Thoracic aorta (tissue), 2 donors: Measurements from ENCODE around the gene TRIM7. TPM values are rescaled to one million over a fixed set of nuclear protein-coding genes. Genes with fewer than 3 reads are reported as not detected.

Source experiments
- ATAC-seq: fragments of 150-250 bp; one replicate; pipeline ENCODE4 v1.8.0; 2017; ENCODE audit warnings: low read depth; ENCODE audit not compliant: insufficient number of reproducible peaks, low FRiP score
- DNase-seq: peaks from one replicate; pipeline ENCODE4 v3.0.0-alpha.2; 2020; ENCODE audit warnings: low spot score
- H3K27ac ChIP-seq, 2 donors: fragments of 200-600 bp; sonication (generic); 1 replicate in 1 of 2; 2 replicates in 1 of 2; pipeline ENCODE4 v1.5.1; 2016; ENCODE audit warnings: mild to moderate bottlenecking in 2 of 2, moderate library complexity in 2 of 2
- H3K27me3 ChIP-seq: fragments of 200-600 bp; sonication (generic); replicated peaks from 2 replicates; pipeline ENCODE4 v1.6.0; 2016; ENCODE audit warnings: mild to moderate bottlenecking; ENCODE audit not compliant: insufficient read depth
- H3K36me3 ChIP-seq: fragments of 200-600 bp; sonication (generic); one replicate; pipeline ENCODE4 v1.5.1; 2016
- H3K4me1 ChIP-seq, 2 donors: fragments of 200-600 bp; sonication (generic); 1 replicate in 1 of 2; 2 replicates in 1 of 2; pipeline versions ENCODE4 v1.5.1 to v1.6.0; 2016; ENCODE audit warnings: low read depth in 2 of 2, mild to moderate bottlenecking in 1 of 2; ENCODE audit not compliant: control insufficient read depth in 1 of 2
- H3K4me3 ChIP-seq: fragments of 200-600 bp; sonication (generic); 2 replicates; pipeline ENCODE4 v1.5.1; 2016; ENCODE audit warnings: mild to moderate bottlenecking
- H3K9me3 ChIP-seq: fragments of 200-600 bp; sonication (generic); 2 replicates; pipeline ENCODE4 v1.5.1; 2016
- total RNA-seq, 2 donors: library from RNA; depleted of rRNA; stranded (reverse); fragments of >200 nt; gene quantifications; one replicate each; pipeline versions ENCODE4 v1.1.0 to v1.2.3, GENCODE V29; 2016
- TF ChIP-seq, protein P1 (sequence below): fragments of 200-600 bp; sonication (generic); IDR thresholded peaks from one replicate; pipeline ENCODE4 v1.5.1; 2019; ENCODE audit warnings: antibody characterized with exemption

Gene TRIM7
- total RNA-seq, 2 donors from 2014 or later = 11.4 to 14.7 TPM

DNA sequence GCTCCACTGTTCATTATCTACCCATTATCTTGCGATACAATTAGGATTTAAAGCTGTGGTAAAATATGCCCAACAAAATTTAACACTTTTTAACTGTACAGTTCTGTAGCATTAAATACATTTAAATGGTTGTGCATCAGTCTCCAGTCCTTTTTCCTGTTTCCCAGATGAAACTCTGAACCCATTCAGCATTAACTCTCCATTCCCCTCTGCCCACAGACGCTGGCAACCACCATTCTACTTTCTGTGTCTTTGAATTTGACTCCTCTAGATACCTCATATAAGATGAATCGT lies 2.9 kb upstream of the TRIM7 start:
- Histone ChIP-seq H3K27me3 (no peaks in the 10 kb centered on the region), H3K9me3 (no peaks in the 10 kb centered on the region), H3K36me3 (no peaks in the 10 kb centered on the region), H3K4me3 (peak overlapping the region; percentile 89), H3K27ac (peak overlapping the region in 1 of 2 donors; percentile 89), H3K4me1 (peaks cover 18 to 27% of the 10 kb centered on the region in 2 donors)
- DNase-seq (no peak), ATAC-seq (no peak)
- TF ChIP-seq, protein P1, sequence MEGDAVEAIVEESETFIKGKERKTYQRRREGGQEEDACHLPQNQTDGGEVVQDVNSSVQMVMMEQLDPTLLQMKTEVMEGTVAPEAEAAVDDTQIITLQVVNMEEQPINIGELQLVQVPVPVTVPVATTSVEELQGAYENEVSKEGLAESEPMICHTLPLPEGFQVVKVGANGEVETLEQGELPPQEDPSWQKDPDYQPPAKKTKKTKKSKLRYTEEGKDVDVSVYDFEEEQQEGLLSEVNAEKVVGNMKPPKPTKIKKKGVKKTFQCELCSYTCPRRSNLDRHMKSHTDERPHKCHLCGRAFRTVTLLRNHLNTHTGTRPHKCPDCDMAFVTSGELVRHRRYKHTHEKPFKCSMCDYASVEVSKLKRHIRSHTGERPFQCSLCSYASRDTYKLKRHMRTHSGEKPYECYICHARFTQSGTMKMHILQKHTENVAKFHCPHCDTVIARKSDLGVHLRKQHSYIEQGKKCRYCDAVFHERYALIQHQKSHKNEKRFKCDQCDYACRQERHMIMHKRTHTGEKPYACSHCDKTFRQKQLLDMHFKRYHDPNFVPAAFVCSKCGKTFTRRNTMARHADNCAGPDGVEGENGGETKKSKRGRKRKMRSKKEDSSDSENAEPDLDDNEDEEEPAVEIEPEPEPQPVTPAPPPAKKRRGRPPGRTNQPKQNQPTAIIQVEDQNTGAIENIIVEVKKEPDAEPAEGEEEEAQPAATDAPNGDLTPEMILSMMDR = no peak

DNA sequence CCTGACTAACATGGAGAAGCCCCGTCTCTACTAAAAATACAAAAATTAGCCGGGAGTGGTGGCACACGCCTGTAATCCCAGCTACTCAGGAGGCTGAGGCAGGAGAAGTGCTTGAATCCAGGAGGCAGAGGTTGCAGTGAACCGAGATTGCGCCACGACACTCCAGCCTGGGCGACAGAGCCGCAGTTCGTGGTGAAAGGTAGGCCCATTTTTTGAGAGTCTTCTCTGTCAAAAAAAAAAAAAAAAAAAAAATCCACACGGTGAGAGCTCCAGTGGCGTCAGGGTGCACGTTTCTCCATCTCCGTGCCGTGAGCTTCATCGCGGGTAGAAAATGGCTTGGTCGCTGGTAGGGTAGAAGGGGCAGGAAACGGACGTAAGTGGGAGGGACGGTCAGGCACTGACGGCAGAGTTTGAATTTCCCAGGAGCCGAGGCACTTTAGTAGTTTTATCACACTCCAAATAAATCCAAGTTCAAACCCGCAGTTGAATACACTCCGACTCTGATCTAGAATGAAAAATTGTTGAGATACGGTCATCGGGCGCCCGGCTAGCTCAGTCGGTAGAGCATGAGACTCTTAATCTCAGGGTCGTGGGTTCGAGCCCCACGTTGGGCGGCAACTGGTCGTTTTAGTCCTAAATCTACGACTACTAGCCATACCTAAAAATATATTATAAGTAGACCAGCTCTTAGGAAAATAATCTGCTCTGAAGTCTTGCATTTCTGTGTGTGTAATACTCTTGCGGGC lies 2.4 kb upstream of the TRIM7 start:
- Histone ChIP-seq H3K36me3 (no peaks in the 10 kb centered on the region), H3K27me3 (no peaks in the 10 kb centered on the region), H3K27ac (peak overlapping the region; percentile 89), H3K4me3 (peak overlapping the region; percentile 89), H3K9me3 (no peaks in the 10 kb centered on the region), H3K4me1 (peaks cover 18 to 27% of the 10 kb centered on the region in 2 donors)
- ATAC-seq (peak; percentile 40), DNase-seq (no peak)
- TF ChIP-seq, protein P1 = no peak

DNA sequence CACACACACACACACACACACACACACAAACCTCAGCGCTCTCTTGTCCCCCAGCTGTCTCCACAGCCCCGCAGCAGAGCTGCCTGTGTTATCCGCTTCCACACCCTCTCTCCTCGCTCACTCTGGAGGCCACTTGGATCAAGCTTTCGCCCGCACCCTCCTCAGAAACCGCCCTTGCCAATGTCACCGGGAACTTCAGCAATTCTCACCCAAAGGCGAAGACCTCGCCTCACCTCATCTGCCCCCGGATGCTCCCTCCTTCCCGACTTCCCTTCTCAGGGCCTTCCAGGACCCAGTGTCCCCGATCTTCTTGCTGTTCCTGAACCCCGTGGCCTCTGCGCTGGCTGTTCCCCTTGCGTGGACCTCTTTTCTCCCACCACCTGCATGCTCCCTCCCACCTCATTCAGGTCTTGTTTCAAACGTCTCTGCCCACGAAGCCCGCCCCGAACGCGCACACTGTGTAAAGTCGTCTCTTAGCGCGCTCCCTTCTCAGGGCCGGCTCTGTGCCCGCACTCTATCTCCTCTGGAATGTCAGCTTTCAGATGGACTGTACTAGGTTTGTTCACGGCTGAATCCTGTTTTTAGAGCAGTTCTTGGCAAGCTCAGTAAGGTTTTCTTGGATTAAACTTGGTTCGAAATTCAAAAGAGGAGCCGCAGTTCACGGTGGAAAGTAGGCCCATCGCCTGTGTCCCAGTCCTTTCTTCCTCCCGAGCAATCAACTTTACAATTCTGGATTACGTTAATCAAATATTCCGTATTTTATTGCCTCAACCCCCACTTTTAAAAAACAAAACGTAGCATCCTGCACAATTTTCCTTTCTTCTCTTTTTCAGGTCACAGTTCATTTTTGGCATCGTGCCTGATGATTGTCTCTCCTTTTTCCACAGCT lies 1.0 kb upstream of the TRIM7 start:
- Histone ChIP-seq H3K27ac (peak overlapping the region; percentile 69 to 89), H3K36me3 (no peaks in the 10 kb centered on the region), H3K4me1 (peaks cover 18 to 27% of the 10 kb centered on the region in 2 donors), H3K9me3 (no peaks in the 10 kb centered on the region), H3K27me3 (no peaks in the 10 kb centered on the region), H3K4me3 (peak overlapping the region; percentile 89)
- no peak for DNase-seq
- TF ChIP-seq, protein P1 = no peak
- no peak for ATAC-seq

DNA sequence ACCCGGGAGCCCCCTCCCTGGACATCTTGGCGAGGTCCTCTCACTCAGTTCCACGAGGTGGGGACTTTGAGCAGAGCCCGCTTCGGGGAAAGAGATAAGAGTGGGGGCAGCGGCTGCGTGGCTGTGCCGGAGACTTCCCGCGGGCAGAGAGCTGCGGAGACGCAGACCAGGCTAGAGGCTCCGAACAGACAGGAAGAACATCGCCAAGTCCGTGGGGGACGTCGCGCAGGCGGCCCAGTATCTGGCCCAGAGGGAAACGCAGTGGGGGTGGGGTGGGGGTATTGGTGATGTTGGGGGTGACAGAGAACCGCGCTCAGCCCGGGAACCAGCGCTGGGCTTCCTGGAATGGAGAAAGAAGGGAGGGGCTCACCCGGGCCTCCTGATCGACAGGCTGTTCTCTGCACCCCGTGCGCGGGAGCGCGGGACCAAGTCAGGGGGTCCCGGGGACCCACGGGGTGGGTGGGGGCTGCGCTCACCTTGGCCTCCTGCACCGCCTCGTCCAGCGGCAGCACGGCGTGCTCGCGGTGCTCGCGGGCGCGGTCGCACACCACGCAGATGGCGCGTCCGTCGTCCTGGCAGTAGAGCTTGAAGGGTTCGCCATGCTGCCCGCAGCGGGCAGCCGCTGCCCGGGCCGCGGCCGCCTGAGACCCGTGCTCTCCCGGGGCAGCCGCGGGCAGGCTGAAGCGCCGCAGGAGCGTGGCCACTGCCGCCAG lies 727 bp downstream of the TRIM7 start:
- Histone ChIP-seq H3K27ac (peak overlapping the region; percentile 5 to 89), H3K4me3 (peak overlapping the region; percentile 89), H3K9me3 (no peaks in the 10 kb centered on the region), H3K27me3 (no peaks in the 10 kb centered on the region), H3K36me3 (no peaks in the 10 kb centered on the region), H3K4me1 (peaks cover 18 to 27% of the 10 kb centered on the region in 2 donors)
- DNase-seq = no peak
- TF ChIP-seq, protein P1 = no peak
- ATAC-seq = peak; percentile 10

DNA sequence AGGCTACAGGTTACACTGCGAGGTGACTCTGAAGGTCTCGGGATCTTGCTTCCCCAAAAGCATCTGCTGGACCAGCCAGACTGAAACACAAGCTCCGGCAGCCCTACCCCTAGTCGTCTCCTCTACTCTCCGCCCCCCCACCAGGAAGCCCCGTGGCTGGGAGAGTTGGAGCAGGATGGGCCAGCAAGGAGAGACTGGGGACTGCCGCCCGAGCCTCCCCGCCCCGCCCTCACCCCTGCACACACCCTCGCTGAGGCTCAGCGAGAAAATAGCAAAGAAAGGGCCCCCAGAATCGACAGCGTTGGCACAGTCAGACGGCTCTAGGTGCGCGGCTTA lies 1.3 kb downstream of the TRIM7 start:
- Histone ChIP-seq H3K9me3 (no peaks in the 10 kb centered on the region), H3K27ac (no peak overlapping the region), H3K4me1 (peaks cover 18 to 27% of the 10 kb centered on the region in 2 donors), H3K36me3 (no peaks in the 10 kb centered on the region), H3K4me3 (peak overlapping the region; percentile 89), H3K27me3 (no peaks in the 10 kb centered on the region)
- no peak for ATAC-seq
- TF ChIP-seq, protein P1 = no peak
- DNase-seq = no peak
